GM08714 (cell line): ENCODE measurements around the gene SMC1A.
A peak's percentile ranks its signal among the peaks of the same experiment; 100 is the strongest.
"Not testable (repeated sequence)": the region's sequence is repeated elsewhere in the genome, so short reads cannot be mapped to it uniquely, and the experiment has no call there.

Experiments
- H3K4me3 ChIP-seq: fragments of 200-500 bp; sonication (Bioruptor generic); 2 replicates; pipeline ENCODE4 v1.5.1; 2014; ENCODE audit warnings: mild to moderate bottlenecking, low read length, inconsistent platforms
- ZNF274 ChIP-seq: IDR thresholded peaks from 2 replicates; pipeline ENCODE4 v1.6.1; 2012; ENCODE audit warnings: mild to moderate bottlenecking, low read depth, low read length

The SMC1A gene

DNA sequence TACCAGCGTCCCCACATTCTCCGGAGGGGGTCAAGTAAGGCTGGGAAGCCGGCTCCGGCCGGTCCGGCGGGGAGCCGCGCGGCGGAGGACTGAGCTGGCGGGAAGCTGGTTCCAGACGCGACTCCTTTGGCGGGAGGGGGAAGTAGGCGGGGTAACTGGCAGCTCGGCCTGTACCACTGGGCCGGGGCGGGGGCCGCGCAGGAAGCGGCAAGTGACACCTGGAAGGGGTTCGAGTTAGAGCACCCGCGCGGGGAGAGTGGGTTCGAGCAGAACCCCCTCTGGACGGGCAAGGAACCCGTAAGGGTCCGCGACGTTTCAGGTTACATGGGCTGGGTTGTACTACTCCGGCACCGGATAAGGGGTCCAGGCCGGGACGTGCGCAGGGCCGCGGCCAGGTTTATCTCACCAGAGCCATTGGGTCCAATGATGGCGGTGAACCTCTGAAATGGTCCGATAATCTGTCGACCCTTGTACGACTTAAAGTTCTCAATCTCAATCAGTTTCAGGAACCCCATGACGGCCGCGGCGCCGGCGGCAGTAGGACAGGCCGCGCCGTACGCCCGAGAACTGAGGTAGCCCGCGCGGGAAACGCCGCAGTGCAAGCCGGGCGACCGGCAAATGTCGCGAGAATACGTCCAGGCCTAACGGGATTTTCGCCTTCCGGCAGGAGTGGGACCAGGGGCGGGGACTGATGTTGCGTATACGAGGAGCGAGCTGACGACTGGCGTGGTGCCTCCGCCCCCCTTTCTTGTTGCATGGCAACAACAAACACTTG is at the start of gene SMC1A:
SMC1A (minus strand) TSS at position 569 of the 775 bp plus-strand sequence; CDS start at position 515, 54 bp downstream.
- H3K4me3 ChIP-seq: peak within 1 kb of the TSS; percentile 82
- no peak for TF ChIP-seq ZNF274

DNA sequence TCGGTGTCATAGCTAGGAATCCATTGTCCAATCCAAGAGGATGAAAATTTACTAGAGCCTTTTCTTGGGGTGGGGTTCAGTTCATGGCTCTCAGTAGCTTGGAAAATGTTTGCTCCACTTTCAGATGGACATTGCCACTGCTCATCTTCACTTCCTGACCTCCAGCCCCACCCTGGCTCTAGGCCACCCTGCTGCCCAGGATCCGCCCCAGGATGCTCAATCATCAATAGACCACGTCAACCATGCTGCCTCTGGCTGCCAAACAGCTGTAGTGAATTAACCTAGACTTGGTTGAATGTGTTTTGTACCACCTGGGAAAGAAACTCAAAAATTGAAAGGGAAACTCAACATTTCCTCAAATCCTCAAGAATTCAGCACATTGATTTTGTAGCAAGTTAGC is 48.9 kb upstream of the SMC1A start:
- no peak for TF ChIP-seq ZNF274
- no peak overlapping the region for H3K4me3 ChIP-seq

DNA sequence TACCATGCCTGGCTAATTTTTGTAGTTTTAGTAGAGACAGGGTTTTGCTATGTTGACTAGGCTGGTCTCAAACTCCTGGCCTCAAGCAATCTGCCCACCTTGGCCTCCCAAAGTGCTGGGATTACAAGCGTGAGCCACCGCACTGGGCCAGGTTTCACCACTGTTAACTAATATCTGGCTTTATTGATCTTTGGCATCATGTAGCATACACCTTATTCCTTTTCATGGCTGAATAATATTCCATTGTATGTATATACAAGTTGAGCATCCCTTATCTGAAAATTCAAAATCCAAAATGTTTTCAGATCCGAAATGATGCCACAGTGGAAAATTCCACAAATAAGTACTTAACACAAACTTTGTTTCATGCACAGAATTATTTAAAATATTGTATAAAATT is 46.2 kb upstream of the SMC1A start:
- H3K4me3 ChIP-seq: not testable (repeated sequence)

DNA sequence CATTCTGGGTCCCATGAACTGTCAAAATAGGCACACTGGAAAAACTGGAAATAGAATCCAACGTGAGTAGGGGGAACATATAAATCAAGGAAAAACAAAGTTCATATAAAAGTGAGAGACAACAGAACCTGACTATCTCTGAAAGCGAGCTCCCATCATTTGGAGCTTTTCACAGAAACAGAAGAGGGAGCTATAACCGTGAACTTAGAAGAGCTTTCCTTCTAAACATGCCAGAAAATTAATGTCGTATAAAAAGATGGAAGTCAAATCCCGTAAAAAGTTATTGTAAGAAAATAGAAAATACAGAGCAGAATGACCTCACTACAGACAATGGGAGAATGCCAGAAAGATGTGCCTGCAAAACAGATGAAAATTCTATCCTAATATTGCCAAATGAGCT is 35.6 kb upstream of the SMC1A start:
- H3K4me3 ChIP-seq: no peak overlapping the region
- TF ChIP-seq ZNF274: no peak

DNA sequence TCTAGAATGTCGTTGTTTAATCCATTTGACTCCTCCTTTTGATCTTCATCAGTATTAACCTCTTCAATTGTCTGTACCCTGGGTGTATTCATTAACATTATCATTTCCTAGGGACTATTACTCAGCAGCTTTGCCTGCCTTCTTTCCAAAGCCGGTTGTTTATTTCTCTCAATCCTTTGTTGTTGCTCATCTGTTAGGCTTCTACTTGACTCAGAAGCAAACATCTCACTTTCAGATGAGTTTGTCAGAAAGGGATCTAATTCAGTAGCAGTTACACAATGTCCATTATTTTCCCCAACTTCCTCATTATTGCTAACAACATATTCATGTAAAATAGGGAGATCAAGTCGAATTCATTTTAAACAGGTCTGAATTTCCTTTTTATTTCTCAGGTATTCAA is 33.8 kb upstream of the SMC1A start:
- H3K4me3 ChIP-seq: no peak overlapping the region
- no peak for TF ChIP-seq ZNF274

DNA sequence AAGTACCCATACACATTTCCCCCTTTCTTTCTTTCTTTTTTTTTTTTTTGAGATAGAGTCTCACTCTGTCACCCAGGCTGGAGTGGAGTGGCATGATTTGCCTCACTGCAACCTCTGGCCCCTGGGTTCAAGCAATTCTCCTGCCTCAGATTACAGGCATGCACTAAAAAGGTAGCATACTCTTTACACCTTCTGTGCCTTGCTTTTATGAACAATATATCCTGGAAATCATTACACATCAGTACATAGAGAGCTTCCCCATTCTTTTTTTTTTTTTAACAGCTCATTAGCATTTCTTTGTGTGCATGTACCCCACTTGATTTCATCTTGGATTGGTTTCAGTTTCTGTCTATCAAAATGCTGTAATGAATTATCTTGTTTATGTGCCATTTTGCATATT is 30.4 kb upstream of the SMC1A start:
- no peak overlapping the region for H3K4me3 ChIP-seq

DNA sequence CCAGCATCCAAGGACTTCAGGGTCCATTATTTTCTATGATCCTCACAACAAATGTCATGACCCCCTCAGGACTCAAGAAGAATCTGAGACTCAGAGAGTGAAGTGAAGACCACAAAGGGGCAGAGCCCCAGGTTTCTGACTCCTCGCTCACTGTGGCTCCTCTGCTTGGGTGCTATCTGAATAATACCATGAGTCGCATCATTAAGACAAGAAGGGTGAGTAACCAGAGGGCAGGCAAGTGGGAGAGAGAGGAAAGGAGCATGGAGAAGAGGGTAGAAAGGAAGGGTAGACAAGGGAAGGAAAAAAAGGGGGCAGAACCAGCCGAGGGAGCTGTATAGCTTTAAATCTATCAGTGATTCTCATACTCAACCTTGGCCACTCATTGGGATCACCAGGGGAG is 27.2 kb upstream of the SMC1A start:
- no peak for TF ChIP-seq ZNF274
- no peak overlapping the region for H3K4me3 ChIP-seq

More for the DNA sequence above, 30.4 kb upstream of the SMC1A start:
- no peak for TF ChIP-seq ZNF274

DNA sequence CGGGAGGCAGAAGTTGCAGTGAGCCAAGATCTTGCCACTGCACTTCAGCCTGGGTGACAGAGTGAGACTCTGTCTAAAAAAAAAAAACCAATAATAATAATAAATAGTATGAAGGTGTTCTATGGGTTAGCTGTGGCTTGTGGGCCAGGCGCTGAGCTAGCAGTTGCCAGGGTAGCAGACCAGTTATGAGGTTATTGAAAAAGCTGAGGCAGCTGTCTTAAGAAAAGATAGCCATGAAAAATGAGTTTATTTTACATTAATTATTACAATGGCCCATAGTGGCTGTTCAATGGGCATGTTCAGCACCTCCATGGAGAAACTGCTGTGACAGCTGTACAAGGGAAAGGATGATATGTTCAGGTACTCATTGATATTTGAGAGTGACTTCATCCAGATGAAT is 25.0 kb upstream of the SMC1A start:
- H3K4me3 ChIP-seq: no peak overlapping the region
- no peak for TF ChIP-seq ZNF274

DNA sequence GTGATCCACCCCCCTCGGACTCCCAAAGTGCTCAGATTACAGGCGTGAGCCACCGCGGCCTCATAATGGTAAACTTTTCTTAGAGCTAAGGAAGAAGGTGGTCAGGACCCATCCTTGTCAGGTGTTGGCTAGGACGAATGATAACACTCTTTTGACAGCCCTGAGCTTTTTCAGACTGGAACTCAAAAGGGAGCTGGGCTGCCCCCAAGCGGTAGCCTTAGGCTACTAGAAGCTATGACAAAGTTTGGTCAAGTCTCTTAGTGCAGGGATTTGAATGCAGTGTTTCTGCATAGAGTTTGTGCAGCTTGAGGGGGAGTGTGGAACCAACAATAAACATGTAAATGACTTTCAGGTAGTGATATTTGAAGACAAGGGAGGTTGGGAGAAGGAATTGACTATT is 23.5 kb upstream of the SMC1A start:
- H3K4me3 ChIP-seq: no peak overlapping the region
- no peak for TF ChIP-seq ZNF274

DNA sequence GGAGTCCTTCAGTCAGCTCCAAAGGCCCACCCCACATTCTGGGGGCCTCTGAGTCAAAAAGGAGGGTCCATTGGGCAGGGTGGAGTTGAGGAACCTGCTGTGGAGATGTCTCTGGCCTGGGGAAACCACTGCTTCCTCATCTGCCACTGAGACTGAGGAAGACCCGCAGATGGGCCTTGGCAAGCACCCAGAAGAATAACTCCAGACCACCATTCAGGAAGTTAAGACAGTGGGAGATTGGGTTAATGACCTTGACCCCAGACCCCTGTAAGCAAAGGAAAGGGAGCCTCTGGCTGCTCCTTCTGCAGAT is 19.8 kb upstream of the SMC1A start:
- TF ChIP-seq ZNF274: no peak
- no peak overlapping the region; the same call in 1 of the 2 replicates for H3K4me3 ChIP-seq

DNA sequence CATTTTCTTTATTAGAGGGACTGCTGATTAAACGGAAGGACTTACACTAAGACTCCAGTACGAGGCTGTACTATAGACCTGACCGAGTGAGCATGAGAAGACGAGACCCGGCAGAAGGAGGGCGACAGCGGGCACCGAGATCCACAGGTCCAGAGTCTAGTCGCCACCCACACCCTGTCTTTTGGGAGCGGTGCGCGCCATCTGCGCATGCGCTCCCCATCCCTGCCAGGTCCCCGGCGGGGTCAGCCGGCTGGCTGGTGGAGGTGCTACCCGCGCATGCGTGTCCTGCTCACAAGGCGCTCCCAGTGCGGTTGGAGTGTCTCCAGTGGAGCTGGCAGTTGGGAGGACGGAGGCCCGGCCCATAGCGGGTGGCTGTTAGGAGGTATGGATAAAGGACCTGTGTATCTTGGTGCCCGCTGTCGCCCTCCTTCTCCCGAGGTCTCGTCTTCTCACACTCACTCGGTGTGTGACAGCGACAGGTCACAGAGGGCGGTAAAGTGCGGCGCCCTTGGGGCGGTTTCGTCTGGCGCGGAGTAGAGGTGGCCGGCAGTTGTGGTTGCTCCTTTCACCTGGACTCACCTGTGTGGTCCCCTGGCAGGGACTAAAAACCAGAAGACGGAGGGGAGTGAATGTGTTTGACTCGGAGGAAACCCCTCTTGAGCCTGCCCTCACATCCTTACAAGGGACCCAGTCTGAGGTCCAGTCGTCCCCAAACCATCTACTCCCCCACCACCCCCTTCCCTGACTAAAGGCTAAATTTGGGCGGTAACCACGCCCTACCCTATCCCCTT is 19.3 kb upstream of the SMC1A start:
- no peak for TF ChIP-seq ZNF274
- H3K4me3 ChIP-seq: peak overlapping the region; percentile 34; the same call in 1 of the 2 replicates

DNA sequence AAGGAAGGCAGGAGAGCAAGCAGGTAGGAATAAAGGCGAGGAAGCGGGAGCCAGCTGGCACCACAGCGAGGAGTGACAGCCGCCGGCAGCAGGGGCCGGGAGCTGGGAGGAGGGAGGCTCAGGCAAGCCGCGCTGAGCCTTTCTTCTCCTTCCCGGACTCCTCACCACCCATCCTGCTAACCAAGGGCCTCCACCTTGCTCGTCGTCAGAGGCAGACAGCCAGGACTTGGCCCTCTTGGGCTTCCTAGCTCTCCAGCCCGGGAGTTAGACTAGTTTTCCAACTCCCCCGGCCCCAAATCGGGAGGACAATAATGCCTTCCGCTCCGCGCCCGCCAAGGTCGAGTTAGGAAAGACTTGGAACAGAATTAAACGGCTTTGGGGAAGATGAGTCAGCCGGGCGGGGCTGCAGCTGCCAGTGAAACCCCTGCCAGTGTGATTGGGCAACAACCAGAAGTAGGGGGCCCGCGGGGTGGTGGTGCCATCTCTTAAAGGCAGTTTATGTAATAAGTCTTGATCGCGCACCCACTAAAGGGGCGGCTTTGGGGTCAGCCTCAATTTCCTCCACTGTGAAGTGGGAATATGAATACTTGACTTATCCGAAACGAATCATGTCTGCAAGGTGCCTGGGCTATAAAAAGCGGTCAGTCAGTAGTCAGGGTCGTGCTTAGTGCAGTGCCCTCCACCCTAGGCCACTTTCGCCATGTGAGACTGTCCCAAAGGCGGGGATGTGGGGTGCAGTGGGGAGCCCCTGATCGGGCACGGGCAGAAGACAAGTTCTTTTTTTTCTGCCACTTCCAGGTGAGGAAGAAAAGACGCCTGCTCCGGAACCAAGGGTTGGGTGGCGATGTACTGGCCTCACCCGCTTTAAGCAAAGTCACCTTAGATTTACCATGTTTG is 18.4 kb upstream of the SMC1A start:
- peak overlapping the region; percentile 34; the same call in 1 of the 2 replicates for H3K4me3 ChIP-seq

DNA sequence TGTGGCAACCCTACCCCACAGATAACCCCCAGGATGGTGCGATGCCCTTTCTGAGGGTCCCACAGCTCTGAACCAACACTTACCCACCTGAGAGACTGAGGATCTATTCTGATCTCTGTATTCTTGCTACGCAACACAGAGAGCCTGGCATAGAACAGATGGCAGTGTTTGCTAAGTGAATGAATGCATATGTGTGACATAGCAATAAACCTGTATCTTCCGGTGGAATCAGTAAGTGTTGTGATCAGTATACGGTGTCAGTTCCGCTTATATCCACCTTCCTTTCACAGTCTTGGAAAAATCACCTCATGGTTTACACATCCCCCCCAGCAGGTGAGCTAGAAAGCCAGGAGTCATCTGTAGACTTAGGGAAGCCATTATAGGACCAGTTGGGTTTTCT is 17.6 kb upstream of the SMC1A start:
- TF ChIP-seq ZNF274: no peak
- H3K4me3 ChIP-seq: no peak overlapping the region

More for the DNA sequence above, 18.4 kb upstream of the SMC1A start:
- no peak for TF ChIP-seq ZNF274

DNA sequence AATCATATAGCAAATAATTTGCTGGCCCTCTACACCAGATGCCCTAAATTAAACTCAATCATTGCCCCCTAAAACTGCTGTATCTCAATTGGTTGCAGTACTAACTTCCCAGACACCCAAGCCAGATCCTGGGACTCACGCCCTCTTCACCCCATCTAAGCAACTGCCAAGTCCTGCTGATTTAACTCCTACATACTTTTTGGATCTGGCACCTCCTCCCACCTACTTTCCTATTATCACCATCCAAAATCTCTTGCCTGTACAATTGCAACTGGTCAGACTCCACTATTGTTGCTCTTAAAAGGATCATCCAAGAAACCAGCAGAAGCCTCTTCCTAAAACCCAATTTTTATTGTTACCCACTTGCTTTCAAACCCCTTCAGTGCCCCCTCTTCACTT is 16.4 kb upstream of the SMC1A start:
- TF ChIP-seq ZNF274: no peak
- no peak overlapping the region for H3K4me3 ChIP-seq

DNA sequence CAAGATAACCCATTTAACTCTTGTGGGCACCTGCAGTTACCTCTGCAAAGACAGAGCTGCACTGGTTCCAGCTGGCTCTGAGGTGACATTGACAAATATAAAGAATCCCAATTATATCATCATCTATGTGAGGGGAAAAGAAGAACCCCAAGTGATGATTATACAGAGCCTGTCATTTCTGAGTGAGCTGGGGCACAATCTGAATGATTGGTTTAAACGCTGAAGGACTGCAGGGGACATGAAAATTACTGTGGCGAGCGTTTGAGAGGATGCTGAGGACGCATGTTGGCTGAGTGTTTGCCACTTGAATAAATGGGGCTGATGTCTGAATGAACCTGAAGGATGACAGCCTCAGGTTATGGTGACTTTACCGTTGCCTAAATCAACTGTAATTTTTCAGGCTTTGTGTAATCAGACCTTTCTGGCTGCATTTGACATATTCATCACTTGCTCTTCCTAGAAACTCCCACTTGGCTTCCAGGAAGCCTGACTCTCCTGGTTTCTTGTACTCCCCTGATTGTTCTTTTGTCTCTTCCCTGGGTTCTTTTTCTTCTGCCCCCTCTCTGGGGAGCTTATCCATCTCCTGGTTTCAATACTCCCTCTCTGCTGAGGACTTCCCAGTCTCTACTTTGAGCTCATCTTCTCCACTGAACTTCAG is 15.8 kb upstream of the SMC1A start:
- H3K4me3 ChIP-seq: no peak overlapping the region
- no peak for TF ChIP-seq ZNF274
